SK-N-SH treated with all-trans-retinoic acid at 6 μM for 48 hours (cell line): ENCODE measurements around the gene DCUN1D2.

ENCODE experiments used
- ATAC-seq: fragments of 200-7000 bp; cut with Tn5 transposase; 3 replicates; pipeline ENCODE4 v1.9.1; 2020; ENCODE audit warnings: mild to moderate bottlenecking, moderate library complexity
- ARNTL ChIP-seq: fragments of 450-650 bp; formaldehyde crosslinking; IDR thresholded peaks from 2 replicates; pipeline ENCODE4 v1.5.0; 2020; ENCODE audit warnings: low read depth, mild to moderate bottlenecking, moderate library complexity, borderline replicate concordance
- CSDC2 ChIP-seq: fragments of 250-450 bp; sonication (Bioruptor Pico); IDR thresholded peaks from 2 replicates; pipeline ENCODE4 v1.5.0; 2020; ENCODE audit warnings: mild to moderate bottlenecking, moderate library complexity
- CSRNP3 ChIP-seq: fragments of 250-450 bp; sonication (Bioruptor Pico); IDR thresholded peaks from 2 replicates; pipeline ENCODE4 v1.5.1; 2021; ENCODE audit warnings: mild to moderate bottlenecking, moderate library complexity
- ESRRG ChIP-seq: fragments of 250-450 bp; sonication (Bioruptor Pico); IDR thresholded peaks from 2 replicates; pipeline ENCODE4 v1.6.1; 2021; ENCODE audit warnings: mild to moderate bottlenecking
- GLIS3 ChIP-seq: fragments of 250-450 bp; sonication (Bioruptor Pico); IDR thresholded peaks from 2 replicates; pipeline ENCODE4 v1.5.0; 2020; ENCODE audit warnings: mild to moderate bottlenecking, moderate library complexity
- ISL1 ChIP-seq: fragments of 250-450 bp; sonication (Bioruptor Pico); IDR thresholded peaks from 2 replicates; pipeline ENCODE4 v2.1.2; 2022; ENCODE audit warnings: mild to moderate bottlenecking, moderate library complexity
- OSR1 ChIP-seq: fragments of 250-450 bp; sonication (Bioruptor Pico); IDR thresholded peaks from 2 replicates; pipeline ENCODE4 v1.8.0; 2022; ENCODE audit warnings: moderate library complexity, mild to moderate bottlenecking, inconsistent platforms
- PATZ1 ChIP-seq: fragments of 250-450 bp; sonication (Bioruptor Pico); IDR thresholded peaks from 2 replicates; pipeline ENCODE4 v1.8.0; 2020; ENCODE audit warnings: mild to moderate bottlenecking, moderate library complexity, borderline replicate concordance
- POU6F1 ChIP-seq: fragments of 250-450 bp; sonication (Bioruptor Pico); IDR thresholded peaks from 2 replicates; pipeline ENCODE4 v1.8.0; 2021; ENCODE audit warnings: low read depth, mild to moderate bottlenecking, moderate library complexity, borderline replicate concordance
- PPARA ChIP-seq: fragments of 250-450 bp; sonication (Bioruptor Pico); IDR thresholded peaks from 2 replicates; pipeline ENCODE4 v1.5.0; 2020; ENCODE audit warnings: mild to moderate bottlenecking, borderline replicate concordance
- TCF4 ChIP-seq: fragments of 250-450 bp; sonication (Bioruptor Pico); IDR thresholded peaks from 2 replicates; pipeline ENCODE4 v1.8.0; 2021; ENCODE audit warnings: mild to moderate bottlenecking, moderate library complexity, borderline replicate concordance
- TOX ChIP-seq: fragments of 250-450 bp; sonication (Bioruptor Pico); IDR thresholded peaks from 2 replicates; pipeline ENCODE4 v1.8.0; 2021; ENCODE audit warnings: mild to moderate bottlenecking, moderate library complexity, borderline replicate concordance
- TSHZ2 ChIP-seq: fragments of 250-450 bp; sonication (Bioruptor Pico); IDR thresholded peaks from 2 replicates; pipeline ENCODE4 v1.5.0; 2020; ENCODE audit warnings: mild to moderate bottlenecking, moderate library complexity
- ZFP3 ChIP-seq: fragments of 250-450 bp; sonication (Bioruptor Pico); IDR thresholded peaks from 2 replicates; pipeline ENCODE4 v1.5.0; 2020; ENCODE audit warnings: mild to moderate bottlenecking, moderate library complexity
- ZFP30 ChIP-seq: fragments of 450-650 bp; formaldehyde crosslinking; IDR thresholded peaks from 2 replicates; pipeline ENCODE4 v1.5.0; 2022; ENCODE audit warnings: mild to moderate bottlenecking, moderate library complexity
- ZNF565 ChIP-seq: fragments of 450-650 bp; formaldehyde crosslinking; conservative IDR thresholded peaks from 2 replicates; pipeline ENCODE4 v1.5.0; 2020; ENCODE audit warnings: low read depth, mild to moderate bottlenecking, moderate library complexity
- ZNF70 ChIP-seq: fragments of 450-650 bp; formaldehyde crosslinking; IDR thresholded peaks from 2 replicates; pipeline ENCODE4 v1.5.0; 2020; ENCODE audit warnings: mild to moderate bottlenecking, moderate library complexity
- ZNF8 ChIP-seq: fragments of 450-650 bp; formaldehyde crosslinking; IDR thresholded peaks from 2 replicates; pipeline ENCODE4 v1.5.0; 2020; ENCODE audit warnings: mild to moderate bottlenecking, moderate library complexity

The DCUN1D2 gene

GRCh38 chr13:113475911-113476310 lies 14.6 kb downstream of the DCUN1D2 start (continued):
- TF ChIP-seq POU6F1 (no peak), GLIS3 (CRISPR knock-in tag) (no peak), ZNF70 (CRISPR knock-in tag) (no peak), CSDC2 (no peak), ZNF565 (no peak), ARNTL (CRISPR knock-in tag) (no peak), OSR1 (CRISPR knock-in tag) (no peak)

- TF ChIP-seq PPARA (no peak), ISL1 (CRISPR knock-in tag) (no peak), PATZ1 (CRISPR knock-in tag) (no peak), POU6F1 (no peak), ZNF565 (no peak), GLIS3 (CRISPR knock-in tag) (no peak), ZNF8 (CRISPR knock-in tag) (no peak), TCF4 (CRISPR knock-in tag) (no peak), ZFP30 (CRISPR knock-in tag) (no peak), CSRNP3 (CRISPR knock-in tag) (no peak), ESRRG (CRISPR knock-in tag) (no peak)
- no peak for ATAC-seq
Measured at GRCh38 chr13:113475280-113475679, 15.2 kb downstream of the DCUN1D2 start.

GRCh38 chr13:113474179-113474578 lies 16.3 kb downstream of the DCUN1D2 start:
- ATAC-seq = no peak
- TF ChIP-seq ARNTL (CRISPR knock-in tag) (no peak), ZFP3 (no peak), TCF4 (CRISPR knock-in tag) (no peak), GLIS3 (CRISPR knock-in tag) (no peak), ISL1 (CRISPR knock-in tag) (no peak), POU6F1 (no peak)

GRCh38 chr13:113472355-113473025 lies 18.0 kb downstream of the DCUN1D2 start:
- ATAC-seq = no peak
- TF ChIP-seq ZFP3 (no peak), TSHZ2 (CRISPR knock-in tag) (no peak), TOX (CRISPR knock-in tag) (no peak)
